ENCODE data around the gene IQCB1.
"Not testable (repeated sequence)": the region's sequence is repeated elsewhere in the genome, so short reads cannot be mapped to it uniquely, and the experiment has no call there.

DNA sequence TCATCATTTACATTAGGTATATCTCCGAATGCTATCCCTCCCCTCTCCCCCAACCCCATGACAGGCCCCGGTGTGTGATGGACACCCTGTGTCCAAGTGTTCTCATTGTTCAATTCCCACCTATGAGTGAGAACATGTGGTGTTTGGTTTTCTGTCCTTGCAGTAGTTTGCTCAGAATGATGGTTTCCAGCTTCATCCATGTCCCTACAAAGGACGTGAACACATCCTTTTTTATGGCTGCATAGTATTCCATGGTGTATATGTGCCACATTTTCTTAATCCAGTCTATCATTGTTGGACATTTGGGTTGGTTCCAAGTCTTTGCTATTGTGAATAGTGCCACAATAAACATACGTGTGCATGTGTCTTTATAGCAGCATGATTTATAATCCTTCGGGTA is 22.9 kb upstream of the IQCB1 start:
- TF ChIP-seq, protein P1, sequence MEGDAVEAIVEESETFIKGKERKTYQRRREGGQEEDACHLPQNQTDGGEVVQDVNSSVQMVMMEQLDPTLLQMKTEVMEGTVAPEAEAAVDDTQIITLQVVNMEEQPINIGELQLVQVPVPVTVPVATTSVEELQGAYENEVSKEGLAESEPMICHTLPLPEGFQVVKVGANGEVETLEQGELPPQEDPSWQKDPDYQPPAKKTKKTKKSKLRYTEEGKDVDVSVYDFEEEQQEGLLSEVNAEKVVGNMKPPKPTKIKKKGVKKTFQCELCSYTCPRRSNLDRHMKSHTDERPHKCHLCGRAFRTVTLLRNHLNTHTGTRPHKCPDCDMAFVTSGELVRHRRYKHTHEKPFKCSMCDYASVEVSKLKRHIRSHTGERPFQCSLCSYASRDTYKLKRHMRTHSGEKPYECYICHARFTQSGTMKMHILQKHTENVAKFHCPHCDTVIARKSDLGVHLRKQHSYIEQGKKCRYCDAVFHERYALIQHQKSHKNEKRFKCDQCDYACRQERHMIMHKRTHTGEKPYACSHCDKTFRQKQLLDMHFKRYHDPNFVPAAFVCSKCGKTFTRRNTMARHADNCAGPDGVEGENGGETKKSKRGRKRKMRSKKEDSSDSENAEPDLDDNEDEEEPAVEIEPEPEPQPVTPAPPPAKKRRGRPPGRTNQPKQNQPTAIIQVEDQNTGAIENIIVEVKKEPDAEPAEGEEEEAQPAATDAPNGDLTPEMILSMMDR (IDR thresholded peaks at IDR 0.05): not testable (repeated sequence)
- not testable (repeated sequence) for TF ChIP-seq POLR2A (IDR thresholded peaks at IDR 0.05)

Measured in lower leg skin (tissue), 3 donors.